OCI-M2 (cell line): ENCODE results near the gene C2CD4C.
"Not testable (repeated sequence)": the region's sequence is repeated elsewhere in the genome, so short reads cannot be mapped to it uniquely, and the experiment has no call there.

Source experiments
- DNase-seq: peaks from one replicate; lab custom pipeline; 2025; ENCODE audit not compliant: unreplicated experiment; lab: John Stamatoyannopoulos, UW

The C2CD4C gene

GRCh38 chr19:400976-401865 lies 7.7 kb downstream of the C2CD4C start:
- DNase-seq: no peak

- no peak for DNase-seq
These were observed 9.6 kb downstream of the C2CD4C start for GRCh38 chr19:399370-399769.

GRCh38 chr19:398719-399118 lies 10.2 kb downstream of the C2CD4C start:
- DNase-seq: no peak

GRCh38 chr19:397941-398706 lies 10.8 kb downstream of the C2CD4C start:
- DNase-seq: no peak

- DNase-seq: no peak
These were observed 11.6 kb downstream of the C2CD4C start for GRCh38 chr19:397321-397720.

- DNase-seq: no peak
These were observed 13.5 kb downstream of the C2CD4C start for GRCh38 chr19:395467-395866.

GRCh38 chr19:394857-395256 lies 14.1 kb downstream of the C2CD4C start:
- DNase-seq: not testable (repeated sequence)

GRCh38 chr19:393560-393959 lies 15.4 kb downstream of the C2CD4C start:
- not testable (repeated sequence) for DNase-seq

GRCh38 chr19:392375-392970 lies 16.5 kb downstream of the C2CD4C start:
- no peak for DNase-seq

GRCh38 chr19:391726-392374 lies 17.1 kb downstream of the C2CD4C start:
- no peak for DNase-seq

GRCh38 chr19:391207-391557 lies 17.8 kb downstream of the C2CD4C start:
- no peak for DNase-seq

GRCh38 chr19:390386-391206 lies 18.4 kb downstream of the C2CD4C start:
- no peak for DNase-seq

- DNase-seq: no peak
These were observed 19.0 kb downstream of the C2CD4C start for GRCh38 chr19:389935-390289.

- DNase-seq: no peak
These were observed 19.6 kb downstream of the C2CD4C start for GRCh38 chr19:389255-389934.

GRCh38 chr19:388691-389090 lies 20.3 kb downstream of the C2CD4C start:
- DNase-seq: no peak

- no peak for DNase-seq
These were observed 21.2 kb downstream of the C2CD4C start for GRCh38 chr19:387777-388176.

GRCh38 chr19:386632-387301 lies 22.2 kb downstream of the C2CD4C start:
- not testable (repeated sequence) for DNase-seq

GRCh38 chr19:386189-386588 lies 22.8 kb downstream of the C2CD4C start:
- DNase-seq: not testable (repeated sequence)

- no peak for DNase-seq
These were observed 24.2 kb downstream of the C2CD4C start for GRCh38 chr19:384799-385169.
